Smooth muscle cell of the coronary artery (primary cell): ENCODE data around the gene PDIK1L. TPM values are rescaled to one million over a fixed set of nuclear protein-coding genes. Genes with fewer than 3 reads are reported as not detected.

Experiments
- total RNA-seq: library from RNA; depleted of rRNA; stranded (reverse); fragments of >200 nt; gene quantifications from 2 replicates; pipeline ENCODE4 v1.2.3, GENCODE V29; 2014; ENCODE audit warnings: low replicate concordance

PDIK1L gene
- 2.9 TPM in 2 replicates for total RNA-seq

GRCh38 chr1:26111530-26112406 lies at the start of gene PDIK1L:
TSS of gene PDIK1L (plus strand) at chr1:26111824. CDS start at chr1:26114309, 2,485 bp downstream.

GRCh38 chr1:26067432-26067911 lies 44.2 kb upstream of the PDIK1L start, which contains the start of gene TRIM63:
TSS of gene TRIM63 (minus strand) at chr1:26067630. CDS start at chr1:26067494, 136 bp downstream.

DNA sequence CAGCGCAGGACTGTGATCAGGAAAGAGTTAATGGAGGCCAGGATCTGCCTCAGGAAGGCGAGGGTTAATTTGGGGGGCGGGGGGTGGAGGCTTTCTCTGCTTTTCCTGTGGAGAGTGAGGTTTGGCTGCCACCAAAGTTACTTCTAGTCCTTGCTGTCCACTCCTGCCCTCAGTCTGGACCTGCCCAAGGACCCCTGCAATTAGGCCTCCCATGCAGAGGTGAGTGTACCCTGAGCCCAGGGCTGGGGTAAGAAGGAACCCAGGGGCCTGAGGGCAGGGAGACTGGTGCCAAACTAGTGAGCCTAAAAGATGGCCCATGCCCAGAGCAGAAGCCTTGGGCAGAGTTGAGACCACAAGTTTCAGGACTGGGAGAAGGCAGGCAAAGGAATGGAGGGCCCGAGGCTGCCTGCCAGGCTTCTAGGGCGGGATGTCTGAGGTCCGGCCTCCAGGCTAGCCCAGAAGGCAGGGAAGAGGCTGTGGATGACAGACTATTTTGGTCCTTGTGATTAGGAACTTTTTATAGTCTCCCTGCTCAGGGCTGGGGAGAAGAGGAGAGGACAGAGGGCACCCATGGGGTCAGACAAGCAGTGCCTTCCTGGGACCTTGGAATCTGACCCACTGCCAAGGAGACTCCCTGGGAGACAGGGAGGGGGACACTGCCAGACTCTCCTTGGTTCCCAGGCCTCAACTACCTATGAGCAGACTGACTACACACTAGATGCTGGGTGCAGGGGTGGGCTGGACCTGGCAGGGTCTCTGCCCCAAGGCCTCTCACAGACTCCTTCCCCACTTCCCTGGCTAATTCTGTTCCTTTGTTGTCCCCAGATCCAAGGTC lies 47.5 kb downstream of the PDIK1L start, which contains the start of gene FAM110D:
TSS of gene FAM110D (plus strand) at position 172 of the 835 bp plus-strand sequence. CDS start 2,213 bp downstream, outside the sequence.

DNA sequence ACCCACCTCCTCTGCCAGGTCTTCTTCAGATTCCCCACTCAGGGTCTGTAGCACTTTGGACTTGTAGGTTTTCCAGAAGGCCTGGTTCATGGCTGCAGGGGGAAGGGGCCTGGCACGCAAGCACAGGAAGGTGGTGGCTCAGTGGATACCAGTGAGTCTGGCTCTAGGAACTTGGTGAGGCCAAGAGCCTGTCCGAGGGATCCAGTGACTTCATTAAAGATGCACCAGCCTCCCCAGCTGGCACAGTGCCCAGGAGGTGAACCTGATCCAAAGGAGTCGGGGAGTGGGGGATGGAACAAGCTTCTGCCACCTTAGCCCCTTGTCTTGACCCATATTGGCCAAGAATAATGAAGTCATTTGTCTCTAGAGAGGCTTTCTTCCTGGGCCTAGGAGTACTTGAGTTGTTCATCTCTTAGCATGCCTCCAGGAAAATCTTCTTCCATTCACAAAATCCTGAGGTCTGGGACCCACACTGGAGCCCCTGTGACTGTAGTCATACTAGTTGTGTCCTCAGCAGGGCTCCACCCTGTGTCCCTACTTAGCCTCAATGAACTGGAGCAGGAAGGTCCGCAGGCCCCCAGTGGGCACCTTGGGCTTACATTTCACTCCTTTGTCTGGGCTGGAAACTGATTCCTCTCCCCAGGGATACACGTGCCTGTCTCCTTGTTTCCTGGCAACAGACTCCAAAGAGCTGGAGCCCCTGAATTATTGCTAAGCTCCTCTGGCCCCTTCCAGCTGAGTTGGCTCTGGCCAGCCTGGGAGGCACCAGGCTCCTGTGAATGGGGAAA lies 57.0 kb downstream of the PDIK1L start, which contains the start of gene C1orf232:
TSS of gene C1orf232 (minus strand) at position 554 of the 788 bp plus-strand sequence. CDS start at position 90, 464 bp downstream.

DNA sequence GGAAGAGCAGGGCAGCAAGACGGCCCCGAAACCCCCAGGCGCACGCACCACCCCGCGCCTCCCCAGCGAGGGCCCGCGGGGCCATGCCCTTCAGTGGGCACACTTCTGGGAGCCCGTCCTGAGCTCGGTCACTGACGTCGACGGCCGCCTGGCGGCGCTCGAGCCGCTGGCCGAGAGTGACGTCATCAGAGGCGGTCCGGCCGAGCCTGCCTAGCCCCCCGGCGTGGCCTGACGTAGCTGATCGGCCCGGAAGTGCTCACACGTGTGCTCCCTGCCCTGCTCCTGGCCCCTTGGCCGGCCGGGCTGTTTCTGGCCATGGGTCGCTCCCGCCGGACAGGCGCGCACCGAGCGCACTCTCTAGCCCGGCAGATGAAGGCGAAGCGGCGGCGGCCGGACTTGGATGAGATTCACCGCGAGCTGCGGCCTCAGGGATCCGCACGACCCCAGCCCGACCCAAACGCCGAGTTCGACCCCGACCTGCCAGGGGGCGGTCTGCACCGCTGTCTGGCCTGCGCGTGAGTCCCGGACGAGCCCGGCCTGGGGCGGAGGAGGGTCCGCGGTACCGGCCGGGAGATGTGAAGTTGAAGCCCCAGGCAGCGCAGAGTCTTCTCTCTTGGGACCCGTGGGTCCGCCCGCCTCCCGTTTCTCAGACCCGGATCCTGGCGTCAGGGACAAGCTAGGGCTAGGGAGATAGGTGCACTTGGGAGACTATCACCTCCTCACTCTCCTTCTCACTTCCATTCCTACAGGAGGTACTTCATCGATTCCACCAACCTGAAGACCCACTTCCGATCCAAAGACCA lies 58.2 kb downstream of the PDIK1L start, which contains the start of gene ZNF593:
TSS of gene ZNF593 (plus strand) at position 240 of the 803 bp plus-strand sequence. CDS start at position 316, 76 bp downstream.

DNA sequence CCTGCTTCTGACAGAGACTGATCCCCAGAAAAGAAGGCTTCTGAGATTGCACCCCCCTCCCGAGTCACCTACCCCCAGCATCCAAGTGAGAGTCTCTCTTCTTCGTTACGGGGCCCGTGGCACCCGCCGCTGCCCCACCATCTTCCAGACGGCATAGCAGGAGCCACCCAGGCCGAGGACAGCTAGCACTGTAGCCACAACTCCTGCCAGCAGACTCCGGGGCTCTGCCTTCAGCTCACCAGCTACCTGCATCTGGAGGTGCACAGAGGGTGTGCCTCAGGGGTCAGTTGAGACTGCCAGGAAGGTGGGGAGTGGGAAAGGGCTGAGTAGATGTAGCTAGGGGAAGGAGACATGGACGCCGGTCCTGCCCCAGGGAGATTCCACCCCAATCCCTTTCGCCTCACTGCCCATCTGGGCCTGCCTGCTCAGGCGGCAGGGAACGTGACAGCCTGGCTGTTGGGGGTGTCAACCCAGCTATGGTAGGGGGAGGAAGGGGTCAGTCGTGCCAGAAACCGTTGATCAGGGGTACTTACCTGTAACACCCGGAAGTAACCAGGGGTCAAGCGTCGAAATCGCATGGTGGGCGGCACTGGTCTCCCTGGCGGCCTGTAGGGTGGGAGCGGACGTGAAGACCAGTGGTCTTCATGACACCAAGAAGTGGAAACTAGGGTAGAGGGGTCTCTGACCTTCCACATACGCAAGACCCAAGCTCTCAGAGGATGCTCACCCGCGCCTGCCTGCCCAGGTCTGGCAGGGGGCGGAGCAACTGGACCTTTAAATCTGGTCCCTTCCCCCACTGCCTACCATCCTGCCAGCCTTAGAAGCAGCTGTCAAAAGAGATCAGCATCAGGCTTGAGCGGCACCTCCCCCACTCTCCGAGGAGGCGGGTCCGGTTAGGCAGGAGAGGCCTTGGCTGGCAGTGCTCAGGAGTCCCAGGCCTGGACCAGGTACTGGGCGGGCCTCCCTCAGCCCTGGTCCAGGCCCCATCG lies 59.8 kb downstream of the PDIK1L start, which contains the start of gene ZNF593OS:
TSS of gene ZNF593OS (minus strand) at position 749 of the 989 bp plus-strand sequence. CDS start at position 578, 171 bp downstream.

Other genes with a start within 250 kb of the PDIK1L start
- gene PAQR7, start 236.1 kb upstream of the PDIK1L start, total RNA-seq: 7.5 and 10.6 TPM in 2 replicates
- 2.2 and 55.4 TPM in 2 replicates for gene STMN1, start 205.4 kb upstream of the PDIK1L start, total RNA-seq
- 5.0 and 7.0 TPM in 2 replicates for gene PAFAH2, start 113.8 kb upstream of the PDIK1L start, total RNA-seq
- gene EXTL1, start 90.0 kb upstream of the PDIK1L start, total RNA-seq: 0.15 and 0.23 TPM in 2 replicates
- gene SLC30A2, start 65.7 kb upstream of the PDIK1L start, total RNA-seq: not detected in 2 replicates
- gene TRIM63, start 44.2 kb upstream of the PDIK1L start, total RNA-seq: 0.82 TPM in 1 of 2 replicates, not detected in the other
- gene FAM110D, start 47.3 kb downstream of the PDIK1L start, total RNA-seq: under 0.01 and 0.08 TPM in 2 replicates
- not detected in 2 replicates for gene C1orf232, start 57.1 kb downstream of the PDIK1L start, total RNA-seq
- 11.2 and 41.5 TPM in 2 replicates for gene ZNF593, start 58.1 kb downstream of the PDIK1L start, total RNA-seq
- not detected in 2 replicates for gene ZNF593OS, start 60.0 kb downstream of the PDIK1L start, total RNA-seq
- gene CNKSR1, start 65.7 kb downstream of the PDIK1L start, total RNA-seq: 0.08 TPM in 1 of 2 replicates, not detected in the other
- not detected in 2 replicates for gene CATSPER4, start 78.8 kb downstream of the PDIK1L start, total RNA-seq
- gene CEP85, start 122.4 kb downstream of the PDIK1L start, total RNA-seq: 2.3 and 6.5 TPM in 2 replicates
- gene SH3BGRL3, start 168.3 kb downstream of the PDIK1L start, total RNA-seq: 19.7 and 34.2 TPM in 2 replicates
- gene UBXN11, start 194.8 kb downstream of the PDIK1L start, total RNA-seq: 2.8 and 4.9 TPM in 2 replicates
- not detected in 2 replicates for gene CD52, start 206.1 kb downstream of the PDIK1L start, total RNA-seq
- gene CRYBG2, start 242.3 kb downstream of the PDIK1L start, total RNA-seq: not detected in 2 replicates